Activated CD4-positive, alpha-beta T cell treated with anti-CD3 and anti-CD28 coated beads, Interleukin-2, Interleukin-4, amounts not matched to agents 100 ng/mL and 50 ng/mL, durations not matched to agents 16 hours and 8 hours (primary cell): ENCODE data around the gene MAT2B.

Source experiments
- DNase-seq: peaks from one replicate; pipeline ENCODE4 v3.0.0-alpha.2; 2020; ENCODE audit warnings: low spot score

The MAT2B gene

GRCh38 chr5:163551156-163551555 lies 45.7 kb downstream of the MAT2B start:
- DNase-seq, result no peak

GRCh38 chr5:163552536-163552935 lies 47.1 kb downstream of the MAT2B start:
- DNase-seq, result no peak

- no peak for DNase-seq
Observed at GRCh38 chr5:163561339-163561738, 55.9 kb downstream of the MAT2B start.

GRCh38 chr5:163562071-163562470 lies 56.7 kb downstream of the MAT2B start:
- DNase-seq, result no peak

GRCh38 chr5:163563112-163563511 lies 57.7 kb downstream of the MAT2B start:
- DNase-seq, result no peak

GRCh38 chr5:163563880-163564279 lies 58.5 kb downstream of the MAT2B start:
- no peak for DNase-seq

GRCh38 chr5:163564321-163564938 lies 59.0 kb downstream of the MAT2B start:
- peak; percentile 70 for DNase-seq

GRCh38 chr5:163565492-163565891 lies 60.1 kb downstream of the MAT2B start:
- no peak for DNase-seq

- DNase-seq, result peak; percentile 19
Observed at GRCh38 chr5:163565931-163566608, 60.7 kb downstream of the MAT2B start.

GRCh38 chr5:163566678-163567077 lies 61.3 kb downstream of the MAT2B start:
- no peak for DNase-seq

- DNase-seq, result no peak
Observed at GRCh38 chr5:163567811-163568210, 62.4 kb downstream of the MAT2B start.
